HG03354 (cell line): Measurements from ENCODE around the gene SYCE3.

ENCODE experiments used
- ATAC-seq: cut with Tn5 transposase; IDR thresholded peaks from one replicate; pipeline ENCODE4 v1.9.1; 2021; ENCODE audit warnings: mild to moderate bottlenecking; ENCODE audit not compliant: unreplicated experiment, poor library complexity, severe bottlenecking

SYCE3 gene

GRCh38 chr22:50577697-50577986 lies 14.9 kb upstream of the SYCE3 start:
- no peak for ATAC-seq

DNA sequence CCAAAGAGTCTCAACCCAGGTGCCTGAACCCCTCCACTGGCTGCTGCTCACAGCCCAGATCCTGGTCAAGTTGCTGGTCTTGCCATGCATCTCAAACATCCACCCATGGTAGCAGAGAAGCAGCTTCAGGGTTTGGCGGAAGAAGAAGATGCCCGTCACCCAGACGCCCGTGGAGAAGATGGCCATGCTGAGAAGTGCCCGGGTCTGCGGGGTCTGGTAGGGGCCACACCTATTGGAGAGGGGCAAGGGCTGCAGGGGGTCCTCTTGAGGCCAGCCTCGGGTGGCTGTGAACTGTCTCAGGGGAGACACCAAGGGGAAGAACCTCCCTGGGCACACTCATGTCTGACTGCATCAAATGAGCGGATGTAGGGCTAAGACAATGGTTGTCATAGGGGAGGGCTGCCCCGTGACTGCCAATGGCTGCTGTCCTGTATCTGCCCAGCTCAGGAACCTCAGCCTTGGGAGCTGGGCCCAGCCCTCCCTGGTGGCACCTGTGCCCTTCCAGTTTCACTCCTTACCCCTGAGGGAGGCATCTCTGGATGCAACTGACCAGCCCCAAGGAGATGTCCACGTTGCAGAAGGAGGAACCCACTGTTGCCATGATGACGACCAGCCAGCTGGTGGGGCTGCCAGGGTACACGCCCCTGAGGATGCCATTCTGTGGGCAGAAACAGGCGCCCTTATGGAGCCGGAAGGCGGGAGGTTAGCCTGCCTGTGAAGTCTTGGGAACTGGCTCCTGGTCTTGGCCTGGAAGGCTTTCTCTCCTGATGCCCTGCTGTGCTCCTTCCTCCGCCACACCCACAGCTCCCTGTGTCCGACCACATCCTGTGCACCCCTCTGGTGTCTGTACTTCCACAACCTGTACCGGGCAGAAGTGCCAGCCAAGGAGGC lies 14.3 kb upstream of the SYCE3 start:
- ATAC-seq = no peak

- no peak for ATAC-seq
These were observed 13.4 kb upstream of the SYCE3 start for GRCh38 chr22:50576070-50576469.

DNA sequence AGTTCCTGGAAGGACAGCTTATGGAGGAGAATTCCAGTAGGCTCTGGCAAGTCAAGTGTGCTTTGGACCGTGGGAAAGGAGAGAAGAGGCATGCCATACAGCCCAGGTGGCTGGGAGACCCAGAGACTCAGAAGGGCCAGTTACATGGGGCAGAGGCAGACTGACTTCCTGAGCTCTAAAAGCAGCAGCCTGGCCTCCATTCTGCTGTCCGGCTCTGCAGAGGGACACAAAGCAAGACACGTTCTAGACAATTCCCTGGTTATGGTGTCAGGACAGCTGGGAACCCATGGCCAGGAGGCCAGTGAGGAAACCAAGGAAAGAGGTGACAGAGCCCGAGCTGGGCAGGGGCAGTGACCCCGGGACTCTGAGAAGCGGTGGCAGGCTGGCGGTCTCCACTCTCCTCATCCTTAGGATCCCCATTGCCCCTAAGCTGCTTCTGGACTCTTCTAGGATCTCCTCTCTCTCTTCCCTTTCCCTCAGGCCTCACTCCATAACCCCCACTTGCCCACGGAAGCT lies 12.8 kb upstream of the SYCE3 start:
- no peak for ATAC-seq

DNA sequence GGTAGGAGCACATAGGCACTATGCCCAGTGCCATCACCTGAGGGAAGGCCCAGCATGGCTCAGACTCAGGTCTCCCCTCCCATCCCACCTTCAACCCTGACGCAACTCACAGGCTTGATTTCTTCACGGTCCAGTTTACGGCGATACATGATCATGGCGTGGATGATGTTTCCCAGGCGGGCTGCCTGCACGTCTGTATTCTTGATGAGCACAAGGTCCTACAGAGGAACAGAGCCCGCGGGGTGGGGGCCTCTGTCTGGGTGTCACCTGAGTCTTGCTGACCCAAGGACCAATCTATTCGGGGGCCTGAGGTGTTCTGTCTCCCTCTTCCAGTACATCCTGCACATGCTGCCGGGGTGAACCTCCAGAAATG lies 11.7 kb upstream of the SYCE3 start:
- ATAC-seq = no peak

DNA sequence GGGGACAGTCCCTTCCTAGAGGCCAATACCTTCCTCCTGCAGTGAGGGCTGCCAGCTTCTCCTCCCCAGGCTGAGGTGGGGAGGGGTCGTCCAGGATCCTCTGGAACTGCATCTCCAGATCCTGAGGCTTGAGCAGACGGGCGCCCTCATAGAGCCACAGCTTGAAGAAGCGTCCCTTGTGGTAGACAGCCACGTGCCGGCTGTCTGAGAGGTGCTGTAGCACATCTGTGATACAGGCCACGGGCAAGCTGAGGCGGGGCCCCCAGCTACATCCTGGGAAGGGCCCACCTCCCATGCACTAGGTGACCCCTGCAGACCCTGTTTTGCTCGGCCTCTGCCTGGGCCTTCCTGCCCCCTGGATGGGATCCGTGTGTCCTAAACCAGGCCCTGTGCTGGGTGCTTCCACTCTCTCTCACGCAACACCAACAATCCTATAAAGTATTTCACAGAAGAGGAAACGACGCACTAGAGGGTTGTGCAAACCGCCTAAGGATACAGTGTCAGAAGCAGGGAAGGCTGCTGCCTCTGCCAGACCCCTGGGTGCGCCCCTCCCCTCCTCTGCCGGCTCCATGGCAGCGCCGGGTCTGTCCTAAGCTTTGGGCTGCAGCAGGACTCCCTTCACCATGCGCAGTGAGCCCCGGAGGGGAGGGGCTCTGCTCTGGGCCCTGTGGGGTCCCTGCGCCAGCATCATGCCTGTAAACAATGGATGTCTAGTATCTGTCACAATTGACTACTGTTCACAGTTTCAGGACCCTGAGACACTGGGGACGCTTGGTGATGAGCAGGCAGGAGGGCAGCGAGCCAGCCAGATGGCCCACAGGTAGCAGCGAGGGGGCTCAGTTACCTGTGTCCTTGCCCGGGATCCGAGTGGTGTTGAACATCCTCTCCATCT lies 11.0 kb upstream of the SYCE3 start:
- ATAC-seq = no peak

GRCh38 chr22:50572965-50573364 lies 10.2 kb upstream of the SYCE3 start:
- no peak for ATAC-seq

- ATAC-seq = no peak
These were observed 8.8 kb upstream of the SYCE3 start for GRCh38 chr22:50571264-50572175.

- ATAC-seq = no peak
These were observed 8.1 kb upstream of the SYCE3 start for GRCh38 chr22:50570861-50571260.

DNA sequence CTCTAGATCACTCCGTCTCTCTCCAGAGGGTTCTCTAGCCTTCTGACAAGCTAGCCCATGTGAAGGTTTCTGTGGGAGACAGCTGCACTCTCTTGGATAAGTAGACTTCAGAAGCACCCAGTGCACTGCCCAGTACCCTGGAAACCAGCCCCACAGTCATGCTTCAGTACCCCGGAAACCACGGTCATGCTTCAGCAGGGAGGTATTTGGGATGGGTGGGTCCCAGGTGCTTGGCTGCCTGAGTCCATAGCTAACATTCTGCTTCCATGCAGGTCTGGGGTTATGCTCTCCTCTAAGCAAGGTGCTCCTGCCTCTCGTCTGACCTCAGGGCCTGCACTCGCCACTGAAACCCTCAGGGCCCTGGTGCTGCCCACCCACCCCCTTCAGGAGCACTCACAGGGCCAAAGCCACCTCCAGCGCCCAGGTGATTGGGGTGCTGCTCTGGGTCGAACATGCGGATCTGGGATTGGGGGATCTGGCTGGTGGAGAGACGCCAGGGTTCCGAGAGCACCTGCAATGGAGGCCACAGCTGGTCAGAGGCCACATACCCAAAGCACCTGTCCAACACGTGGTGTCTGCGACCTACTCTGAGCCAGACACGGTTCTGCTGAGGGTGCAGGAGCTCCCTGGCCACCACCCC lies 7.3 kb upstream of the SYCE3 start:
- no peak for ATAC-seq

DNA sequence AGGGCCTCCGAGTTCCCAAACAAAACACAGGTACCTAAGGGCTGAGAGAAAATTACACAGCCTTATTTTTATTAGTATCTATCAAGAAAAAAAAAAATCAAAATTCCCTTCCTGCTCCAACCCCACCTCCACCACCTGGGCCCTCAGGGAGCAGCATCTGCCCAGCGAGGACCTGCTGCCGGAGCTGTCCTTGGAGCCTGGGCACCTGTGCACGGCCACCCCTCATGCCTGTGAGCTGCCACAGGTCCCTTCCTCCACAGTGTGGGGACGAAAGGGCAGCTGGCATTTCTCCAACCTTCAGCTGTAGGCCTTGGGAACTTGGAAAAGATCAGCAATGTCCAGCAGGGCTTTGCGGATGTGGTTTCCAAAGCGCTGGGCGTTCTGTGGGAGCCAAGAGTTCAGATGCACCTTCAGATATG lies 6.3 kb upstream of the SYCE3 start:
- no peak for ATAC-seq

- ATAC-seq = no peak
These were observed 5.9 kb upstream of the SYCE3 start for GRCh38 chr22:50568626-50569025.

DNA sequence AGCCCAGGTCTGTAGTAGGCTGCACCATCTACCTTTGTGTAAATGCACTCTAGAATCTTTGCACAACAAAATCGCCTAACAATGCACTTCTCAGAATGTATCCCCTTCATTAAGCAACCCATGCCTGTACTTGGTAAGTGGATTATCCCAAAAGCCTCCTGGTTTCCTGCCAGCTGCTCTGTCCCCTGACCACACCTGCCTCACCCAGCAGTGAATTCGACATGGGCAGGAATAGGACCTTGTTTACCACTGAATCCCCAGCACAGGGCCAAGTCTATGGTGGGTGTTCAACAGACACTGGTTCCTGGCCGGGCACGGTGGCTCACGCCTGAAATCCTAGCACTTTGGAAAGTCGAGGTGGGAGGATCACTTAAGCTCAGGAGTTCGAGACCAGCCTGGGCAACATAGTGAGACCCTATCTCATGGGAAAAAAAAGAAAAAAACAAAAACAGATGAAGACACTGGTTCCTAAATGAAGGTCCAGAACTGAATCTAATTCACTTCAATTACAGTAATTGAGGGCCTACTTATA lies 5.1 kb upstream of the SYCE3 start:
- no peak for ATAC-seq

DNA sequence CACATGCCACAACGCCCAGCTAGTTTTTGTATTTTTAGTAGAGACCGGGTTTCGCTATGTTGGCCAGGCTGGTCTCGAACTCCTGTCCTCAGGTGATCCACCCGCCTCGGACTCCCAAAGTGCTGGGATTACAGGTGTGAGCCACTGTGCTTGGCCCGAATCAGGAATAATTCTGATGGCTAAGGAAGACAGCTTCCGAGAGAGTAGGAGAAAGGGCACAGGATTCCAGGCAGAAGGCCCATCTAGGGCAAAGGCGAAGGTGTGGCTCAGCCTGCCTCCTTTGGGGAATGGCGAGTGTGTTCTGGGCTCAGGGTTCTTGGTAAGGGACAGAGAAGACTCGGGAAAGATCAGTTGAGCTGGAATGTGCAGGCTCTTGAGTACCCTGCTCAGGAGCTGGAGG lies 1.6 kb upstream of the SYCE3 start:
- ATAC-seq = no peak

DNA sequence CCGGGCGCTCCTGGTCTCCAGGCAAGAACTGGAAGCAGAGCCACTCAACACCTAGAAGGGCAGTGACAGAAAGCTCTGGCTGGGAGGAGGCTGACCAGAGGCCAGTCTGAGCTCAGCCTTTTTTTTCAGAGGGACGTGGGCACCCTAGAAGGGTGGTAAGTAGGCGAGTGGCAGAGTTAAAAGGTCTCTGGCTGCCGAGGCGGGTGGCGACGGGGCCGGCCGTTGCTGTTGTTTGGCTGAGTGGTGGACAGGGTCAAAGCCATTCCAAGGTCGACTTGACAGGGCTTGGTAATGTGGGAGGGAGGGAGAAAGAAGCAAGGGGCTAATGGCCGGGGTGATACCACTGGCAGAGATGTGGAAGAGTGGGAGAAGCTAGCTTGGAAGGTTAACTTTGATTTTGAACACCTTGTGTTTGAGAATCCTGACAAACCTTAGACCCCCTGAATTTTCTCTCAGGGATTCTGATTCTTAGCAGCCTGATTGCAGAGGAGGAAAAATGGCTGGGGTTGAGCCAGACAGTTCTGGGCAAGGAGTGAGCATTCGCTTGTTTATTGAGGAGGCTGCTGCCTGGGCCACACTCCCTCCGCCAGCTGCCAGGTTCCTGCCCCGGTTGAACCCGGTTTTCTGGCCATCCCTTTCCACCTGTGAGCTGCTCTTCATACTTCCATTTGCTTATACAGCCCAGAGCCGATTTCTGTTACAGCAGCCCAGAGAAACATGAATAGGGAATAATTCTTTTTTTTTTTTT lies 868 bp upstream of the SYCE3 start:
- ATAC-seq = no peak

GRCh38 chr22:50561401-50562358 lies 1.0 kb downstream of the SYCE3 start:
- ATAC-seq = no peak

DNA sequence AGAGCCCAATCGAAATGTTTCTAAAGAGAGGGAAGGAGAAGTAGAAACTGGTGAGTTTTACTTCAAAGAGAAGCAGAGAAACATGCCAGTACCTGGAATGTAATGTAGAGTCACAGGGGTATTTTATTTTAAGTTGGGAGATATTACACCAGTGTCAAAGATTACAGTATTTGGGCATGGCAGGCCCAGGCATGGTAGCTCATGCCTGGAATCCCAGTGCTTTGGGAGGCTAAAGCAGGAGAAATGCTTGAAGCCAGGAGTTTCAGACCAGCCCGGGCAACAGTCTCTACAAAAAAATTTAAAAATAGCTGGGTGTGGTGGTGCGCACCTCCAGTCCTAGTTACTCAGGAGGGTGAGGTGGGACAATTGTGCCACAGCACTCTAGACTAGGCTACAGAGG lies 2.7 kb downstream of the SYCE3 start:
- no peak for ATAC-seq
